ENCODE results near the gene MYO10.
"Not testable (repeated sequence)": the region's sequence is repeated elsewhere in the genome, so short reads cannot be mapped to it uniquely, and the experiment has no call there.

MYO10 gene

DNA sequence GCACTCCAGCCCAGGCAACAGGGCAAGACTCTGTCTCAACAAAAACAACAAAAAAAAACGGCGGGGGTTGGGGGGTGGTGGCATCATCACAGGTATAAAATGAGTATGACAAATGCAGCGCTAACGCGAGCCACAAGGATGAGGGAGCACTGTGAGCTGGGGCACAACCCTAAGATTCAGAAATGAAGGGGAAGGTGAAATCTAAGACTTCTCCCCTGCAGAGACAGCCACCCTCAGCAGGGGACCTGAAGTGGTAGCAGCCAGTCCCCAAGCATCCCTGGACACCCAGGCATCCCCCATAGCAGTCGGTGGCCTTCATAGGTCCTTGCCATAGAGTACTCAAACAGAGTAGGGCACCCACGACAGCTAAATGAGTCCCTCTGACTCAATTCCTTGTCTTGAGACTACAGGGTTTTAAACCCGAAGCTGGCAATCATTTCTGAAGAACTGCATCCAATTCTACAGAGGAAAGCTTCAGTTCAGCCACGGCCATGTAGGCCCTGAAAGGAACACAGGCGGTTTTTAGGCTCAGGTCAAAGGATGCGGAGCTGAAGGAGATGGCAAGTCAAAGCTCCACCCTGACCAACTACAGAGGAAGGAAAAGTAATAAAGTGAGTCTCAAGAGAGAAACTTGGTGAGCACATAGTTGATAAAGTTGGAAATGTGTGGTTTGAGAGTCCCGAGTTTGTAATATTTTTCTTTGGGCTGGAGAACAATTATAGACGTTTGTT lies 50.3 kb downstream of the MYO10 start:
- DNase-seq: no peak

DNA sequence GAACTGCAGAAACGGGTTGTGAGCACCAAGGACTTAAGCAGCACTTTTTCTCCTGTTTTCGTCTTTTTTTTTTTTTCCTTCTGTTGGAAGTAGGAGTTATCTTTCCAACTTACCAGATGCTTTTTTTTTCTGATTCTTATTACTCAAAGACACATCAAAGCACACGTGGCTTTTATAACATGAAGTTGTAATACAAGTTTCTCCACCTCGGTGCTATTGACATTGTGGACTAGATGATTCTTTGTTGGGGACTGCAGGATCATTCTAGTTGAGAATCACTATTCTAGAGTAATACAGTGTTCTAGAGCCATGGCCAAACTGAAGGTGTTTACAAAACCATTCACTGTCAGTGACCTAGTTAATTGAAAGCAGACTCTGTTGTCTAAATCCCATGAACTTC lies 51.5 kb downstream of the MYO10 start:
- no peak for DNase-seq

DNA sequence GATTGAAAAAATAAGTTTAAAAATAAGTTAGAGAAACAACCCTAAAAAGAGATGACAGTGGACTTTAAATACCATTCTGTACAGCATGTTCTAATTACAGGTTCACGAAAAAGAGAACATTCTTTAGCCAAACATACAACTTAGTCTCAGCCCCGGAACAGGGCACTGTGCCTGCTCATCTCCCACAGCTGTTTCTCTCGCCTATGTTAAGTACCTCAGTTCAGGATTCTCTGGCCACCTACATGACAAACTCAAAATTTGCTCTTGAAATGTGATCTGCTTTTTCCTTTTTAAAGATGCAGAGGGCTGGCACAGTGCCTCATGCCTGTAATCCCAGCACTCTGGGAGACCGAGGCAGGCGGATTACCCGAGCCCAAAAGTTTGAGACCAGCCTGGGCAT lies 52.3 kb downstream of the MYO10 start:
- no peak for DNase-seq

DNA sequence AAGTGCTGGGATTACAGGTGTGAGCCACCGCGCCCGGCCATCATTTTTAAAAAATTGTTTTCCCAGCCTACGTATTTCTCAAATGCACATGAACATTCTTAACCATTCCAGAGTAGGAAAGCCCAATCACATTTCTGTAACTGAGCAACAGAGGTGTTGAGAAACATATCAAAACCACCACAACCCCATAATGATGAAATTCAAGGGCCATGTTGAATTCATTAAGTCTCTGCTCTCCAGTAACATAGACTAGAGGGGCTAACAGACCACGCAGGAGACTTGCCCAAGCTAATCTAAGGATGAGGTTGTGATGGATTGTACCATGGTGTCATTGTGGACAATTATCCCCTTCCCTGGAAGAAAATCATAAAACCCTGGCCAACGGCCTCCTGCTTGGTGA lies 52.9 kb downstream of the MYO10 start:
- no peak for DNase-seq

DNA sequence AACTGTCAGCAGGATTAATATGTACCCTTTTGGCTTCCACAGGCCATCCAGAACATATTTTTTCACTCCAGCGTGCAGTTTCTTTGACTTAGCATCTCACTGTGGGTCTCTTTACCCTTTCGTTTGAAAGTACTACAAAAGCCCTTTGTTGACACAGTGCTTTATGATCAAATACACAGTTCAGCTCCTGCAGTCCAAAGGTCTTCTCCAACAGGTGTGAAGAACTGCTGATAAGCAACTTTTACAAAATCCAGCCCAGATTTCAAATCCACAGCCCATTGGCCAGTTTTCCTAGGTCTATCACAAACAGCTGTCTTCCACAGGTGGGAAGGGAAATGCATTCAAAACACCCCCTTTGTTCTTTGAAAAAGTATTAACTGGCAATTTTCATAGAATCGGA lies 54.8 kb downstream of the MYO10 start:
- DNase-seq: no peak

DNA sequence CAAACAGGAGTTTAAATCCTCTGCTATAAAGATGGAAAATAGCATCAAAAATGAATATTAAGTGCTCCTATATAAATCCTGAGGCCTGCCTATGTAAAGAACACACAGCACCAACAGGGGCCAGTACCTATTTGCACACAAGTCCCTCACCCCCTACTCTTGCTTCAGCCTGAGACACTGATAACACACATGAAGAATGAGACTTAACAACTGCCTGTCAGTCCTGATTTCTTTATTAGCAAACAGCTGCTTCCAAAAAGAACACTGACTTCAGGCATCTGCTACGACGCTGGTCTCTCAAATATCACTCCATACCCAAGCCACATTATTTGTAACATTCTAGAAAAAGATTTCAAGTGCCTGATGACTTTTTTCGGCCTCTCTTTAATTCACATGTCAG lies 55.5 kb downstream of the MYO10 start:
- no peak for DNase-seq

DNA sequence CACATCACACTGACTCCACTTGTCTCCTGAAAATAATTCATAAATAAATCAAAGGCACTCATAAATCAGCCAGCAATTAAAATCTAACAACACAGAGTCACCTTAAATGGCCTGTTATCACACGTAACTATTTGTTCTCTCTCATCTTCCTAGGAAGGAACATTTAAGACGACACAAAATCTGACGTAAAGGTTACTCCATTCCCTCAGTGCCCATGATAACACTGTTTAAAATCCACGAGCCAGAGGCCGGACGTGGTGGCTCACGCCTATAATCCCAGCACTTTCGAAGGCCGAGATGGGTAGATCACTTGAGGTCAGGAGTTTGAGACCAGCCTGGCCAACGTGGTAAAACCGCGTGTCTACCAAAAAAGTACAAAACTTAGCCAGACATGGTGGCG lies 56.4 kb downstream of the MYO10 start:
- DNase-seq: no peak

DNA sequence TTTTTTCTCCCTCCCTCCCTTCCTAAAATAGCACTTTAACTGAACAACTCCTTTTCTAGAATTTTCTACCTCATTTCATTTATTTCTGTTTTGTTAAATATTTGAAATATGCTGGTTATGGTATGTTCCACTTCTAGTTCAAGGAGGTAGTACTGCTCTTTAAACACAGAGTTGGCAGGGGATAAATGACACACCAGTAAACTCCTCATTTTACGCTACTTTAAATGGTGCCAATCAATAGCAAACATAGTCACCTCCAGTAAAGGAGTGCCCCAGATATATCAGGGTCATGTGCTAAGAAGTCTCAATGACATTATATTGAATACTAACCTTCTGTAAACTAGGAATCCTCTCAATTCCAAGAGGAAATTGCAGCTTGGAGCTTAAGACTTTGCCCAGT lies 56.9 kb downstream of the MYO10 start:
- no peak for DNase-seq

DNA sequence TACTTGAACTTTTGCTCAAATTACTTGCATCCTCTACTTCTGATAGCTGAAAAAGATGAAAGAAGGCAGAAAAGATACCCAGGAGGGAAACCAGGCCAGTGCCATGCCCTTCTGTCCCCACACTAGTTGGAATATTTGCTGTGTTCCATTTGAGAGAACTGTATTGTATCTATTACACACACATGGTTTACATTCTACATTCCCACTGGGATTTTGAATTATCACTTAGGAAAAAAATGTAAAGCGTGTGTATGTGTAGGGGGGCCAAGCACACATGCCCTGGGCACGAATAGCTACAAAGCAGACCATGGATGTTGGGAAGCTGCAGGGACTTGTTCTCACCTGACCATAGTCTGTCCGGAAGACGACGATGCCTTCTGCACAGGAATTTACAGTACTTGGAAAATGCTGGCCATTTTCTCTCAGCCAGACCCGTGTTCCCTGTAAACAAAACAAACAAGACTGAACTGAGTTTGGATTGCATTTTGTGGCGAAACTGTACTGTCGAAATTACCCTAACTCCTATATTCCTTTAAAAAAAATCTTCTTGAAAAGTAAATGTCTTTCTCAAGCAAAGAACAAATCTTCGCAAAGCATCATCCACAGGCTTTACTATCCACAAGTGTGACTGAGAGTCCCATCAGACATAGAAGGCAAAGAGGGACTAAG lies 58.7 kb downstream of the MYO10 start:
- no peak for DNase-seq

DNA sequence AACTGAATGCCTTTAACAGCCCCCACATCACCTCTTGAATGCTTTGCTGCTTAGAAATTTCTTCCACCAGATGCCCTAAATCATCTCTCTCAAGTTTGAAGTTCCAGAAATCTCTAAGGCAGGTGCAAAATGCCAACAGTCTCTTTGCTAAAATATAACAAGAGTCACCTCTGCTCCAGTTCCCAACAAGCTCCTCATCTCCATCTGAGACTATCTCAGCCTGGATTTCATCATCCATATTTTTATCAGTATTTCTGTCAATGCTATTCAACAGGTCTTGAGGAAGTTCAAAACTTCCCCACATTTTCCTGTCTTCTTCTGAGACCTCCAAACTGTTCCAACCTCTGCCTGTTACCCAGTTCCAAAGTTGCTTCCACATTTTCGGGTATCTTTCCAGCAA lies 61.7 kb downstream of the MYO10 start:
- not testable (repeated sequence) for DNase-seq

DNA sequence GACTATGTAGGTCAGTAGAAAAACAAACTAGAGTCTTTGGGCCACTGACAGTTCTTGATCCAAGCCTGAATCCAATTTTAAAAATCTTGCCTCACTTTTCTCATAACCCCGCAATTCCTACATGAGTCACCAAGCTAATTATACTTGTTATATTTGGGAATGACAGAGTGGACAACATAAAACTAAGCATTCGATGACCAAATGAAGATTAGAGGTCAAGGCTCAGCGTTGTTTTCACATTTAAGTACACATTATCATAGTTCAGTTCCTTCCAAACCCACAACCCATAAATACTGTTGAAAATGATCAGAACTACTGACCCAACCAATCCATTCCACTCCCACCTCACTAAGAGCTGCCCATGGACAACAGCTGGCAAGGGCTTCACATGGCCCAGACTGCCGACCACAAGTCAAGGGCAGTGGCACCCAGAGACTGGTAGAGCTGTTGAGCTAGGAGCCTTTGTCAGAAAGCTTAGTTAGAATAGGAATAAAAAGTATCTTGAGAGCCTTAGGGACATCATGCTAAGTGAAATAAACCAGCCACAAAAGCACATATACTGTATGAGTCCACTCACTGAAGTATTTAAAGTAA lies 64.2 kb downstream of the MYO10 start:
- DNase-seq: no peak

DNA sequence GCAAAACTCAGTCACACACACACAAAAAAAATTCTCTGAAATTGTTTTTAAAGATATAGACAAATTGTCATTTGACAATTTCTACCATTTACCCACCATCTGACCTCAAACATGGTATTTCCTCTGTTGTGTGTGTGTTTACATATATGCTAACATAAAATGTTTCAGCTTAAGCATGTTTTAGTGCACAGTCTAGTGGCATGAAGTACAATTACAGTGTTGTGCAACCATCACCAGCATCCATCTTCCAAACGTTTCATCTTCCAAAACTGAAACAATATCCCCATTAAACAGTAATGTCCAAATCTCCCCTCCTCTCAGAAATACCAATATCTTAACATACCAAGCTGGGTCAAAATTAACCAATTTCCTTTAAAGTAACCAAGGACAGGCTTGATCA lies 65.2 kb downstream of the MYO10 start:
- no peak for DNase-seq

DNA sequence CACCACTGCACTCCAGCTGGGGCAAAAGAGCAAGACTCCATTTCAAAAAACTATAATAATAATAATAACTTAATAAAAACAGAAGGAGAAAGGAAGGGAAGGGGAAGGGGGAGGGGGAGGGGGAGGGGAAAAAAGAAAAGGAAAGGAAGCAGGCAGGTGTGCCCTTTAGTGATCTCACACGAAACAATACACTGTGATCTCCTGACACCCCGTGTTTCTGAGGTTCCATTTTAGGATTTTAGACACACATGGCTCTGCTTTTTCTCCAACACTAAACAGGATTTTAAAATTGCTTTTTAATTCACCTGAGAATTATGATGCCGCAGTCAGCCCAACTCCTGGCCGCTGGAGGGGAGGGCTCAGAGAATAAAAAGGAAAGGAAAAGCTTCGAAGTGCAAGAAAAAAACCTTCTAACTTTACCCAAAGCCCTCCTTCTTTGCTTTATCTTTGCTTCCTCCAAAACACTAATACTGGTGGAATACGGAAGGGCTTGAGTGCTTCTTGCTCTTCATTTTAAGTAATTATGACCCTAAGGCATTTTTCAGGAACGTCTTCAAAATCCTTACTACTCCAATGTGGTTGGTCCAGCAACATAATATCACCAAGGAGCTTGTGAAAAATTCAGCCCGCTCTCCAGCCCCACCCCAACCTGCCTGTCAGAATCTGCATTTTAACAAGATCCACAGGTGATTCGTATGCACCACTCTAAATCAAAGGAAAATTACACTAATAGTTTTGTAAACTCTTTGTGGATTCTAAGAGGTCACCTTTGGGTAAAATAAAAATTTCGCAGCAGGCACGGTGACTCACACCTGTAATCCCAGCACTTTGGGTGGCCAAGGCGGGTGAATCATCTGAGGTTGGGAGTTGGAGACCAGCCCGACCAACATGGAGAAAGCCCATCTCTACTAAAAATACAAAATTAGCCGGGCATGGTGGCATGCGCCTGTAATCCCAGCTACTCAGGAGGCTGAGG lies 66.0 kb downstream of the MYO10 start:
- DNase-seq: no peak

DNA sequence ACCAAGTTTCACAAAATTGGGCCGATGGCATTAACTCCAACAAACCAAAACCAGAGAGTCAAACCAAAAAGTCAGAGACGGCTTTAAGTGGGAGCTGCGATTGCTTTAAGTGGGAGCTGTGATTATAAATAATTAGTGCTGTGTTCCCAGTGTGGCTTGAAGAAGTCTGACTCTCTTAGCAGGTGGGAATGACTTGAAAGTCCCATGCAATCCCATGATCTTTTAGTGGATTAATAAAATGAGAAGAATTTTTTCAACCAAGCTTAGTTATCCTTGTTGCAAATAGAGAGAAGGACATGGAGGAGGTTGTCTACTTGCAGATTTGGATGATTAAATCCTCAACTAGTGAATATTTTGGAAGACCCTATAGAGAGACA lies 68.5 kb downstream of the MYO10 start:
- DNase-seq: no peak

DNA sequence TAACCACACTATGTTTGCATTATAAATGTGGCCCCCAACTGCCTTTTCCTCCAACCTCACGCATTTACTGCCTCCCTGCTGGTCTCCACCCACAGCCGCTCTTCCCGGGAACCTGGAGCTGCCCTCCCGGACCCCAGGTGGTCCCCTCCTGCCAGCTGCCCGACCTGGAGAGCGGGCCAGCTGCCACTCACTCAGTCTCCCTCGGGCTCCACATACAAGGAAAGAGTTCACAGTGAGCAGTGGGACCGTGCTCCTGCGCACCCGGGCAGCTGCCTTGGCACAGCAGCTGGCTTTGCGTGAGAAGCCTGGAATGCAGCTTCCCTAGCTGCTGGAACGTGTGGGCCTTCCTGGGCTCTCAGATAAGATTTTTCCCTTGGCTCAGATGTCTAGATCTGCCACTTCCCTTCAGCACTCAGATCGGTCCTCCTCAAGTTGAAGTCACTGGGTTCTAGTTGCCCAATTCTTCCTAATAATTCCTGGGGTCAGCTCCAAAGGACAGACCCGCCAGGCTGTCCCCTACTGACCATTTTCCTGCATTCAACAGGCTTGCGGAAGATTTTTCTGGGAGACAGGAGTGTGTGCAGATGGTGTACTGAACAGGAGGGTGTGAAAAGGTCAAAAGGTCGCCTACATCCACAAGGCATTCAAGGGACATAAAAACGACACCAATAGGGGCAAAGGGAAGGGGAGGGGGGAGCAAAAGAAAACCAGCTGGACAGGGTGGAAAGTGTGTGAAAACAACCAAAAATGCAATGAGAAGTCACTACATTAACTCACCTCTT lies 69.1 kb downstream of the MYO10 start:
- no peak for DNase-seq

DNA sequence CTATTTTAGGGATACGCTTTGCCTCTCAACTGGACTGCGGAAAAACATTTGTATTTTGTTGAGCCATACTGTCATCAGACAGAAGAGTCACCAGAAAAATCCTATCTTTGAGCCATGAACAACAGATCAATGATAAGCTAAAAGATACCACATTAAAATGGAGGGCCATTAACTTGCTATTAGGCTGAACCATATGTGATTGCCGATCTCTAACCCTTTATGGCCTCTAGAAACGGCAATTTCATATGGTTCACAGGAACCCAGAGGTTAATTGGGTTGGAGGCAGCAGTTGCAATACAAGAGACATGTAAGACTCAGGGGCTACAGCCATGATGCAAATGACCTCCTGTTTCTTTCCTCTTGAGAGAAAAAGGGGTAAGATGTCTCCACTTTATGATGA lies 69.8 kb downstream of the MYO10 start:
- no peak for DNase-seq

DNA sequence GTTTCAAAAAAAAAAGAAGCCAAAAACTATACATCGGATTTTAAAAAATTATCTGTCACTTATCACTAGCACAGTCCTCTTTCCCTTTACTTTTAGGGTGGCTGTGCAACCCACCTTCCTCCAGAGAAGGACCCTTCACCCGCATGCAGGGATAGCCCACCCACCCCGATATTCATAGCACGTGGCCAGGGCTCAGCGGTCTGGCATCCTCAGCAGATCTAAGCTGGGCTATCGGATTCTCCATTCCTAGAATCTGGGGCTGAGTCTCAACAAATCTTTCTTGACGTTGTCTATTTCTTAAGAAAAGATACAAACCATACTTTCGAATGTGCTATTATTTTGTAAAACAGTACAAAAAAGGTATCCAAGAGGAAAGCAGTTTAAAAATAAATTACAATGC lies 70.9 kb downstream of the MYO10 start:
- no peak for DNase-seq

DNA sequence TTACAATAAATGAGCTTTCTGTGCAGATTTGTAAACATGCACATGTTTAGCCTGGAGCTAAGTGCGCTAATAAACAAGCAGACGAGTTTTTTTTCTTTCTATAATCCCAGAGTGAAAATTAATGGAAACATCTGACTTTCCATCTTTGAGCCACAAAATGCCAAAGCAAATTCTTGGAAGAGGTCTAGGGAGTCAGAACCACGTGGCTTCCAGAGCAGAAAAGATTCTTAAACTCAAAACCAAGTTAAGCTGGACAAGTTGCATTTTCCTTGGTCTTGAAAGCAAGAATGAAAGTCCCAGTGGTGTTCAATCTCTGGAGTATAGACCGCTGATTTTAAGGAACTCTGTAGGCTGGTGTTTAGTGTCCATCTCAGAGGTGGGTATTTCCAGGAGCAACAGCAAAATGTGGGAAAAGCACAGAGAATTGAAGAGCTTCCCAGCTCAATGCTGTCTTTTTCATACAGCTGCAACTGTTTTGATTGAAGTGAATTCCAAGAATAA lies 71.4 kb downstream of the MYO10 start:
- DNase-seq: no peak

DNA sequence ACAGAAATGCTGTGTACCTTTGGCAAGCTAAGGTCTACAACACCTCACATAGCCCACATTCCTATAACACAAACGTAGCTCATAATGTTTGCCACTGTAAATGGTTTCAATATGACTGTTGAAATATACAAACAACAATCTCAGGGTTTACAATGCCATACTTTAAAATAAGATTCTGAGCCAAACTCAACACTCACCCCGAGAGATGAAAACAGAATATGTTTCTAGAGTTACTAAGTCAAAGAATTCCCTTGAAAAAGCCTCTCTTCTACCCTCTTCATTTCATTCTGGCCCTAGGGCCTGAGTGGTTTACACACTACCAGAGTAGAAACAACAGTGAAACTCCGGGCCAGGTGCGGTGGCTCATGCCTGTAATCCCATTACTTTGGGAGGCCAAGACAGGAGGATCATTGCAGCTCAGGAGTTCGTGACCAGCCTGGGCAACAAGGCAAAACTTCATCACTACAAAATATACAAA lies 72.6 kb downstream of the MYO10 start:
- no peak for DNase-seq

DNA sequence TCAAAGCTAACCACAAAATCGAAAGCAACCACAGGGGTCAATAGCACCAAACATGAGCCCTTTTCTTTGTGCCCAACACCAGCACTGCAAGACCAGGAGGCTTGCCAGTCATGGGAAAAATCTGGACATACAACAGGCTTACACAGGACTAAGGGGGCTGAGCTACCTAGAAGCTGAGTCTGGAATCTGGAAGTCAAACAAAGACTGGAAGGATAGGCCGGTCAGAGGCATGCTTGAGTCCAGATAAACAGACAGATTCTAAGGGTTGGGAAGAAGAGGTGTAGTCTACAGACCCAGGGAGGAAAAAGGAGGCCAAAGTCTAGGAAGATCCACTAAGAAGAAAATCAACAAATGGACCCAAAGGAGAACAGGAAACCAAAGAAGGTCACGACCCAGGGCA lies 73.3 kb downstream of the MYO10 start:
- no peak for DNase-seq

DNA sequence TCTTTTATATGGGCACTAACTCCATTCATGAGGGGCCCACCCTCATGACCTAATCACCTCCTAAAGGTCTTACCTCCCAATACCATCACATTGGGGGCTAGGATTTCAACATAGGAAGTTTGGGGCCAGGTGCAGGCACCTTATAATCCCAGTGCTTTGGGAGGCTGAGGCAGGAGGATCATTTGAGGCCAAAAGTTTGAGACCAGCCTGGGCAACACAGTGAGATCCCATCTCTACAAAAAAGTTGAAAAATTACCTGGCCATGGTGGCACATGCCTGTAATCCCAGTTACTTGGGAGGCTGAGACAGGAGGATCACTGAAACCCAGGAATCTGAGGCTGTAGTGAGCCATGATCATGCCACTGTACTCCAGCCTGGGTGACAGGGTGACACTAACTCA lies 76.7 kb downstream of the MYO10 start:
- DNase-seq: no peak

DNA sequence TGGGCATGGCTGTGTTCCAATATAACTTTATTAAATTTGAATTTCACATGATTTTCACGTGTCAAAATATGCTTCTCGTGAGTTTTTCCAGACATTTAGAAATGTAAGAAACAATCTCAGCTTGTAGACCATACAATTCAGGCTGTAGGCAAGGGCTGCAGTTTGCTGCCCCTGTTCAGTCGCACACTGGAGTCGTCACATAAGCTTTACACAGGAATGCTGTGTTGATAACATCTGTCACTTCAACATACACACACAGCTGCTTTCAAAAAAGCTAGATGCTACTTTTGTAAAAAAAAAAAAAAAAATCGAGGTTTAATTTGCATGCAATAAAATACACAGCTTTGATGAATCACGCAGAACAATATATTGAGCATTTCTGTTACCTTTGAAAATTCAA lies 77.9 kb downstream of the MYO10 start:
- no peak for DNase-seq

Measured in stimulated activated CD4-positive, alpha-beta T cell treated with anti-CD3 and anti-CD28 coated beads, Interleukin-15, amount 100 ng/mL, for 24 hours (primary cell).